ENCODE data around the gene SLC25A36.

The SLC25A36 gene, protein sequence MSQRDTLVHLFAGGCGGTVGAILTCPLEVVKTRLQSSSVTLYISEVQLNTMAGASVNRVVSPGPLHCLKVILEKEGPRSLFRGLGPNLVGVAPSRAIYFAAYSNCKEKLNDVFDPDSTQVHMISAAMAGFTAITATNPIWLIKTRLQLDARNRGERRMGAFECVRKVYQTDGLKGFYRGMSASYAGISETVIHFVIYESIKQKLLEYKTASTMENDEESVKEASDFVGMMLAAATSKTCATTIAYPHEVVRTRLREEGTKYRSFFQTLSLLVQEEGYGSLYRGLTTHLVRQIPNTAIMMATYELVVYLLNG

DNA sequence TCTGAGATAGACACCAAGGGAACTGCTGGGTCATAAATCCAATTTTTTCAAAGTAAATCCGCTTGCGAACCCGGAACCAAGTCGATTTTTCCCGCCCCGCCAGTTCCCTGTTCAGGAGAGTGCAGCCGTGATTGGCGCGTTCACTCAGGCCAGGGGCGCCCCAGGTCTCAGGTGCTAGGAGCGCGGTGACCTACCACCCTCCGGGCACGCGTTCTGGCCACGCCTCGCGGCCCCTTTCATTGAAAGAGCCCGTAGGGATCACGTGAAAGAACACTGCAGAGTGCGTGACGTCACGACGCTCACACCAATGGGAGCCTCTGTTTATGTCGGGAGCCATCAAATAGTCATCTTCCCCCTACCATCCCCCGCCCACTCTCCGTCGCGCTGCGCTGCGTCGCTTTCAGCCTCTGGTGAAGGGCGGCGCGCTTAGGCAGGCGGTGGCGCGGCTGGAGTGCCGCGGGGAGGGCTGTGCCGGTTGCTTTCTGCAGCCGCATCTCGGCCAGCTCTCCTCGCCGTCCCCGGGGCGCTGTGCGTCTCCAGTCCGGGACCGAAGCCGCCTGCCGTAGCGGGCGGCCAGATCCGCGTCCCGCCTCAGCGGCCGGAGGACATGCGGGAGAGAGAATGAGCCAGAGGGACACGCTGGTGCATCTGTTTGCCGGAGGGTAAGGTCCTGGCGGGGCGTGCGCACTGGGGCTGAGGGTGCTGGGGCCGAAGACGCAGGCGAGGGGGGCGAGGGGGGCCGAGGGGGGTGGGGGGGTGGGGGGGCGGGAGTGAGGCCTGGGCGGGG lies at the start of gene SLC25A36:
SLC25A36 (plus strand) TSS at position 403 of the 787 bp plus-strand sequence; CDS start at position 622, 219 bp downstream.
- DNase-seq (ENCODE audit: low read depth): peak; percentile 95

DNA sequence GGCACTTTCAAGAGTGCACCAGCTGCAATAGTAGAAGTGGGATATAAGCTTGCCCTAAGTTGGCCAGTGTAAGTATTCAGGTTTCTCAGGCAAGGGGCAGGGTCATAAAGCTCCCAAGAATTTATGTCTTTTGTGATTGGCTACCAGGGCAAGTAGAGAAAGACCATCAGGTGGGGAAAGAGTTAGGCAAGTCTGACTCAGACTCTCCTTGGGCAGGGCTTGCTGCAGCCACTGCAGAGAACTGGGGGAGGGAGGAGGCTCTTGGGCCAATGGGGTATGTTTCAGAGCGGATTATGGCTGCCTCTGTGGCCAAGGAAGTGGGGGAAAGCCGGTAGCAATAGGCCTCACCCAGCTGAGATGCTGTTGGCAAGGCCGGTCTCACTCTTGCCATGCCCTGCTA lies 44.6 kb upstream of the SLC25A36 start:
- DNase-seq (ENCODE audit: low read depth): no peak

DNA sequence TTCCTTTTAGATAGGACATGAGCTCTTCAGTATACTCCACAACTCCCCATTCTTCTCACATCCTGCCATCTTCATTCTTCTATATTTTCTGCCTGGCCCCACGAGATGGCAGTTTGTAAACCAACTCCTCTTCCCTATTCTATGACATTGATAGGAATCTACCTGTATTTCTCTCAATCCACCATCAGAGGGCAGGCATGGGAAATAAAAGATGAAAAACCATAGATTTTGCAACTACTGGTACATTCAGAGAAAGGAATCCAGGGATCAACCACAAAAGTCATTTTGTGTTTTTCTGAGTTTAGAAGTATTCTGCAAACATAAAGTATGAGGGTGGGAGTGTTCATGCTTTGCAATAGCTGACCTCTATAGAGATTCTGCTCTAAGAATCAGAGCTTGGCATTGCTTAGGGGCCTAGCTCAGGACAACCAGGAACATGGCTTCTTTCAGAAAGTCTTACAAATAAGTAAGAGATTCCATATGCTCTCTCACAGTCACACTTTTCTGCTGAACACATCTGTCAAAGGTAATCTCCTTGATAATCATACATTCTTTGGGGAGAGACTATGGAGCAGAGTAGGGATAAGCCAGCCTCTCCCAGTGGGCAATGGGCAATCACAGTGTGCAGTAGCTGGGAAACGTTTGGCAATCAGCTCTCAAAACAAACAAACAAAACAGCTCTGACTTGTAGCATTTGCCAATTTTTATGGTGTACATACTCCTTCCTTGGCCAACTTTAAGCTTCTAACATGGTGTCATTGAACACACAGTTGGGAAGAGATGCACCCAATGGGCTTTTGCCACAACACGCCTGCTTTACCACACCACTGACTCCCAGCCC lies 43.1 kb upstream of the SLC25A36 start:
- no peak for DNase-seq (ENCODE audit: low read depth)

DNA sequence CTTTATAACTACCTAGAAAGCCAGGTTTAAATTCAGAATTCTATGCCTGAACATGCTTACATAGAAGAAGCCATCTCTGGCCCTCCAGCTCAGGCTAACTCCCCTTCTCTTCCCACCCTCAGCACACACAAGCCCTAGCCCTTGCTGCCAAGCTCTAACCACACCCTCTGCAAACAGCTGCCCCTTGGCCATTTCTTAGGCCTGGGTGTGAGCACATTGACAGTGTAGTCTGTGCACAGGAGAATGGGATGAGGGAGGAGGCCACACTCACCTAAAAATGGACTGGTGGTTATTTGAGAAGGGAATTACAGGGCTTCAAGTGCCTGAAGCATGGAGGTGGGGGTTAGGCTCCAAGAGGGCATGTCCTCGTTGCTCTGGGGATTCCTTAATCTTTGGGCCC lies 42.3 kb upstream of the SLC25A36 start:
- DNase-seq (ENCODE audit: low read depth): no peak

DNA sequence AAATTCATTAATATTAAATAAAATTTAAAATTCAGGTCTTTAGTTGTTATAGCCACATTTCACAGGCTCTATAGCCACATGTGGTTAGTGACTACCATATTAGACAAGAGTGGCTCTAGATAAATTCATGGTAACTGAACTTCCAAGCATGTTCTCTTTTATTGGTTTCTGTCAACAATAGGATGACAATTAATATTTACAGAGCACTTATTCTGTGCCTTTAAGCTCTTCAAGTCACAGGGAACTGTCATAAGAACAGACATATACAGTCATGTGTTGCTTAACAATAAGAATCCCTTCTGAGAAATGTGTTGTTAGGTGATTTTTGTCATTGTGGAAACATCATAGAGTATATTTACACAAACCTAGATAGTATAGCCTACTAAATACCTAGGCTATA lies 38.8 kb upstream of the SLC25A36 start:
- no peak for DNase-seq (ENCODE audit: low read depth)

DNA sequence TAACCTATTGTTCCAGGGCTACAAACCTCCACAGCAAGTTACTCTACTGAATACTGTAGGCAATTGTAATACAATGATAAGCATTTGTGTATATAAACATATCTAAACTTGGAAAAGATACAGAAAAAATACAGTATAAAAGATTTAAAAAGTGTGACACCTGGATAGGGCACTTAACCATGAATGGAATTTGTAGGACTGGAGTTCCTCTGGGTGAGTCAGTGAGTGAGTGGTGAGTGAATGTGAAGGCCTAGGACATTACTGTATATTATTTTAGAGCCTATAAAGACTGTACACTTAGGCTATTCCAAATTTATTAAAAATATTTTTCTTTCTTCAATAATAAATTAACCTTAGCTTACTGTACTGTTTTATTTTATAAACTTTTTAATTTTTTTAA lies 38.4 kb upstream of the SLC25A36 start:
- DNase-seq (ENCODE audit: low read depth): no peak

DNA sequence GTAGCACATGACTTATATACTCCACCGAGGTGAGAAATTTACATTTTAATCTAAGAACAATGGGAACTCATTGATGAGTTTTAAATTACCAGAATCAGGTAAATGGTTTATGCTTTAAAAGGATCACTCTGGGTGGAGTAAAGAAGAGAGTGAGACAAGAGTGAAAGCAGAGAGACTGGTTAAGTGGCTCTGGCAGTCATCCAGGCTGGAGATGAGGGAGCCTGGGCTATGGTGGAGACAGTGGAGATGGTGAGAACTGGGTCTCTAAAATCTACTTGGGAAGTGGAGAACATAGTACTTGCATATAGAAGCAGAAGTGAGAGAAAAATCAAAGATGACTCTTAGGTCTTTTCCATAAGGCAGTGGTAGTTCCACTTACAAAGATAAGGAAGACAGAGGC lies 37.1 kb upstream of the SLC25A36 start:
- DNase-seq (ENCODE audit: low read depth): no peak

DNA sequence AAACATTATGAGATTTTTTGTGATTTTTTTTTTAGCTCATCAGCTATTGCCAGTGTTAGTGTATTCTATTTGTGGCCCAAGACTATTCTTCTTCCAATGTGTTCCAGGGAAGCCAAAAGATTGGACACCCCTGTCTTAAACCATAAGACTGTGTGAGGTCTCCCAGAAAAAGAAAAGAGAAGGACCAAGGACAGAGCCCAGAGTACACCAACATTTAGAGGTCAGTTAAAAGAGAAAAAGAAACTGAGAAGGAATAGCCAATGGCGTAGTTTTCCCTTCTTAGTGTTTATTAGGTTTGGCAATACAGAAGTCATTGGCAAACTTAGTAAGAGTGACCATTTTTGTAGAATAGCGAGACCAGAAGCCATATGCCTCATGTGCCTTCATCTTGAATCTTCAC lies 36.1 kb upstream of the SLC25A36 start:
- no peak for DNase-seq (ENCODE audit: low read depth)

DNA sequence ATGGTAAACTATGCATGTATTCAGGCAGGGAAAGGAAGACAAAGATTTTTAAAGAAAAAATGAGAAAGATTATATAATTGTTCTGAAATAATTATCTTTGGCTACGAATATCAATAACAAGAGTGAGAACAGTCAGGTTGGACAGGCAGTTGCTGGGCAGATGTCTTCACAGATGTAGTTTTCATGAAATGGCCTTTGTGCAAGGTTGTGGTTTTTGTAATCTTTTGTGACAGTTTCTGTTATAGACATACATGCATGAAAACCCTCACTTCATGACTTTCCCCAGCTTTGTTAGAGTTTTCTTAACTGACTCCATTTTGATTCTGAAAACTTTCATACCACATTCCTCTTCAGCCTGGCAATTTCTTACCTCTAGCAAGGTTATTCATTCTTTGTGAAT lies 34.9 kb upstream of the SLC25A36 start:
- no peak for DNase-seq (ENCODE audit: low read depth)

DNA sequence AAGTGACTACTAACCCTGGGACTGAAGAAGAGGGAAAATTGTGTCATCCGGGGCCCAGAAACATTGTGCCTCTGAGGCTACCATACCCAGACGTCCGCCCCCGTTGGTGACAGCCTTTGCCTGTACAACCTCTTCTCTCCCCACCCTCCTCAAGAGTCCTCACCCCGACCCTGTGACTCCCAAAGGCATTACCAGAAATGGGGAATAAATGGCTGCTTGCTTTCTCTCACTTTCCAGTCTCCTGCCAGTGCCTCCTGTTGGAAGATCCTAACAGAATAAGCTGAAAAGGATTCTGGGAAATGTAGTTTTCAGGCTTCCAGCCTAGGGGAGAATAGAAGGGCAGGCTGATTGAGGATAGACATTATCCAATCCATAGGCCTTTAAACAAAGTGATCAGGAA lies 30.8 kb upstream of the SLC25A36 start:
- no peak for DNase-seq (ENCODE audit: low read depth)

DNA sequence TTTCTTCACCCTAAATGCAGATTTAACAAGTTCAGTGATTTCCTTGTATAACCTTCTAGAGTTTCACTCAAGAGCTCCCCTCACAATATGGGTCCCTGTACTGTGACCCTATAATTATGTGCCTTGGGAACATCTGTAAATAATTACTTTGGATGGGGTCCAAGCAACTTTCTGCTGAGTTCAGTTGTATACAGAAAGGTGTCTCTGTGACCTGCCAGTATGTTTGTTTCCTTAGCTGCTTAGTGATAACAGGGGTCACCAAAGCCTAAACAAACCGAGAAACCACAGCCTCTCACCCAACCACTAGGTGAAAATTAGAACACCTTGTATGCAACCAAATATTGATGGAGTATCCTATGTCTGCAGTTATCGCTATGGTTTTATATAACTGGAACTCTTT lies 29.8 kb upstream of the SLC25A36 start:
- no peak for DNase-seq (ENCODE audit: low read depth)

DNA sequence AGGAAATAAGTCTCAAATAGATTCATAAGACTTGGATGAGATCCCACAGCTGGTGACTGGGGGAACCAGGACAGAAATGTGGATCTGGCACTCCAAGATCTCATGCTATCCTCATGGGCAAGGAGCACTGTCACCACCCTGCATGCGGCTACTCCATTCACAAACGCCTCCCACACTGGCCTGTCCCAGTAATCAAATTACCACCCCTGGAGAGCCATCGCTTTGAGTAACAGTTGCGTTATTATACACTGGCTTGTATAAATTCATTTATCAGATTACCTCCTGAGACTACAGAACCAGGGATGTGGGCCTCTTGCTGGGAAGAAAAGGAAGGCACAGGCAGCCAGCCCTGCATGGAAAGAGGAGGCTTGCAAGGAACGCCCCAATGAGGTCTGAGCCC lies 27.9 kb upstream of the SLC25A36 start:
- no peak for DNase-seq (ENCODE audit: low read depth)

DNA sequence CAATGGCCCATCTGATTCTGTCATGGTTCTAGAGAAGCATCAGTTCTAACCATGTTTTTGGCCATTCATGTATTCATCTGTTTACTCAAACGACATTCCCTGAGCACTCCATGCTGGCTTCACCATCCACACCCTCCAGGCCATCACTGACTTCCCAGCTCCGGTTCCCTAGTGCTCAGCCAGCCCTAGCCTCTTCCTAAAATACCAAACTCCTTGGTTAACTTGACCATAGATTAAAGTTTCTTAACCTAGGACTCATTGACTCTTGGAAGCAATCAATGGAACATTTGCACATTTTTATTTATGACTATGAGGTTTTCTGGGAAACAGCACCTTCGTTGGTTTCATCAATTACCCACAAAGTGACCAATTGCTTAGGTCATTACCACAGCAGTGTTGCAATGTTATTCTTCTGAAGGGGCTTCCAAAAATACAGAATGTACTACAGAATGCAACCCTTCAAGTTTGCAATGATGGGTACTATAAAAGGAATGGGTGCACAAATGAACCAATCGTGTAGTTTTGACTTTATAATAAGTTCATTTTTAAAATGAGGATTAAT lies 27.2 kb upstream of the SLC25A36 start:
- no peak for DNase-seq (ENCODE audit: low read depth)

DNA sequence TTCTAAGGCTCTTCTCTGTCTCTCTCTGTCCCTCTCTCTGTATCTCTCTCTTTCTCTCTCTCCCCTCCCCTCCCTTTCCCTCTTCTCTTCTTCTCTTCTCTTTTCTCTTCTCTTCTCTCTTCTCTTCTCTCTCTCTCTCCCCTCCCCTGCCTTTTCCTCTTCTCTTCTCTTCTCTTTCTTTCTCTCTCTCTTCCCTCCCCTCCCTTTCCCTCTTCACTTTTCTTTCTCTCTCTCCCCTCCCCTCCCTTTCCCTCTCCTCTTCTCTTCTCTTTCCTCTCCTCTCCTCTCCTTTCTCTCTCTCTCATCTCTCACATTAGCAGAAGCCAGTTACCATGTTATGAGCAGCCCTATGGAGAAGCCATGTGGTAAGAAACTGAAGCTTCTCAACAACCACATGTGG lies 25.0 kb upstream of the SLC25A36 start:
- DNase-seq (ENCODE audit: low read depth): no peak

DNA sequence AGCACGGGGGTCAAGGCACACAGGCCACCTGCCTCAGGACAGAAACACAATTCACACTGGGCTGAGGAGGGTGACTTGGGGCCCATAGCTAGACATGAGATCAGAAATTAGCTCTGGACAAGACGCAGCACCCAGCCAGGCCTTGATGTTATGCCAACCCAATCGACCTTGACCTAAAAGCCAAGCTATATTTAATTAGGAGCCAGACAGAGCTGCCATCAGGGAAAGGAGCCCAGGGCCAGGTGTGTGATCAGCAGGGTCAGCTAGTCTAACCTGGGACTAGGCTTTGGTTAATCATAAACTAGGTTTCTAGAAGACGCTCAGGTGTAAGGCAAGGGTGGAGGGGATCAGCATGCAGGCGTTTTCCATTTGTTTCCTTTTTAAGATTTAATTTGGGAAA lies 23.9 kb upstream of the SLC25A36 start:
- DNase-seq (ENCODE audit: low read depth): no peak

DNA sequence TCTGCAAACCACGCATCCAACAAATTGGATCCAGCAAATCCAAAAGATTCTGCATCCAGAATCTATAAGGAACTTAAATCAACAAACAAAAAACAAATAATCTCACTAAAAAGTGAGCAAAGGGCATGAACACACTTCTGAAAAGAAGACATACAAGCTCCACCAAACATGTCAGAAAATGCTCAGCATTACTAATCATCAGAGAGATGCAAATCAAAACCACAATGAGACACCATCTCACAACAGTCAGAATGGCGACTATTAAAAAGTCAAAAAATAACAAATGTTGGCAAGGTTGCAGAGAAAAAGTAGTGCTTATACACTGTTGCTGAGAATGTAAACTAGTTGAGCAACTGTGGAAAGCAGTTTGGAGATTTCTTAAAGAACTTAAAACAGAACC lies 21.6 kb upstream of the SLC25A36 start:
- no peak for DNase-seq (ENCODE audit: low read depth)

DNA sequence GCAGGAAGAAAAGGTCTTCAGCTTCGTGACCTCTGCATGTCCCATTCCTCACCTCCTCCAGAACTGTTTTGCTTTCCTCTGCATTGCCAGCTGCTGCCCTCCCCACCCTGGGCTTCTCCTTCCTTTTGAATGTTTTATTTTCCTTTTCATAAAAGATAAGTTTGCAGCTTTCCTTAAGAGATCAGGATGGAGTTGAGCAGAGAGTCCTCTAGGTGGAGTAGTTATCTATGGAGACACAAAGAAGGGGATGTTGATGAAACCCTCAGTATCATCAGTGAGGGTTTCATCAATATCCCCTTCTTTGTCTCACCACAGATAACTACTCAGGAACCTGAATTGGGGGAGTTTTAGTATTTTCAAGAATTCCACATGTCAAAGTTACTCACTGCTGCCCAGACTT lies 19.0 kb upstream of the SLC25A36 start:
- DNase-seq (ENCODE audit: low read depth): no peak

DNA sequence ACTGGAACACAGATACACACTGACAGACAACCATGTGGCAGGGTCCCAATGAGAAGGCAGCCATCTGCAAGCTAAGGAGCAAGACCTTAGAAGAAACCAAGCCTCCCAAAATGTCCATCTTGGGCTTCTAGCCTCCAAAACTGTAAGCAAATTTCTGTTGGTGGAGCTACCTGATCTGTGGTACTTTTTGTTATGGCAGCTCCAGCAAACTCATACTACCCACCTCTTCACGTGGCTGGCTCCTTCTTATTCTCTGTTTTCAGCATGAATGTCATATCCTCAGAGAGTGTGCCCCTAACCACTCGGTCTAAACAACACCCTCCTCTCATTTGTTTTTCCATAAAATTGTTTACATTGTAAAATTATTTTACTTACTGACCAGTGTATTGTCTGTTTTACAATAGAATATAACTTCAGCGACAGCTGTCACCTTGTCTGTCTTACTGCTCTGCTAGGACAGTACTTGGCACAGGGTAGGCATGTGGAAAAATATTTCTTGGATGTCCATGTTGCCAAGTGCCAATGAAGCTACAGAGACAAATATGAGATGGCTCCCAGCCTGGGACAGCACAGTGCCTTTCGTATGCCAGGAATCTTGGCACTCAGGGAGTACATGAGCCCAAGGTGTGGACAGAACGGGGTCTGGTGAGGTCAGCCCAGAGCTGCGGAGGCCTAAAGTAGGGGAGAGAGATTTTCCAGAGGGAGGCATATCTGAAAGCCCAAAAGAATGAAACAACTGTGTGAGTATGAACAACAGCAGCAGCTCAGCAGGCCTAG lies 17.4 kb upstream of the SLC25A36 start:
- no peak for DNase-seq (ENCODE audit: low read depth)

DNA sequence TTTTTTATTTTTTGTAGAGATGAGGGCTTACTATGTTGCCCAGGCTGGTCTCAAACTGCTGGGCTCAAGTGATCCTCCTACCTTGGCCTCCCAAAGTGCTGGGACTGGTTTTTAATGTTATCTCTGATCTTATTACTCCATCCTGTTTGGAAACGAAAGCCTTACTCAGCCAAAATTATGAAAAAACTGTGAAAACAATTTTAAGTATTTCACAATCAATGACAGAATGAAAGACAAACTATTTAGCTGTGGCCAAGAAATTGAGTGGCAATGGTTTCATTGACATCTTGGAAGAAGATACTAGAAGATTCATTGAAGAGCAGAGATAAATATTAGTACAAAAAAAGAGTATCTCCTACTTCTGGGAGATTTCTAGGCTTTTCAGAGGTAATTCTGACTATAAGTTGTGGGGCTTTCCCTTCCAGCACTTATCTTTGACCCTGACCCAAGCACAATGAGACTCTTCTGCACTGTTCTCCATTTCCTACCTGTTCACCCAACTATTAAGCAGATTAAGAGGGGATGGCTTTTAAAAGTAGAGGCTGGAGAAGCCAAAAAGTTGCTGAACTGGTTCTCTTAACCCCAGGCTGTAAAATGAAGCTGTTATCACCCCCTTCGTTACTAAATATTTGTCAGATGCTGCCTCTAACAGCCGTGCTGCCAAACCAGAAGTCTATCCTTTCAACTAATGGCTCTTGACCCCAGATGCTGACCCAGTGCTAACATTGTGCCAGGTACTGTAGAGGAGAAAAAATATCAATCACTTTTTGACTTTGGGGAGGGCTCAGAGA lies 14.2 kb upstream of the SLC25A36 start:
- no peak for DNase-seq (ENCODE audit: low read depth)

DNA sequence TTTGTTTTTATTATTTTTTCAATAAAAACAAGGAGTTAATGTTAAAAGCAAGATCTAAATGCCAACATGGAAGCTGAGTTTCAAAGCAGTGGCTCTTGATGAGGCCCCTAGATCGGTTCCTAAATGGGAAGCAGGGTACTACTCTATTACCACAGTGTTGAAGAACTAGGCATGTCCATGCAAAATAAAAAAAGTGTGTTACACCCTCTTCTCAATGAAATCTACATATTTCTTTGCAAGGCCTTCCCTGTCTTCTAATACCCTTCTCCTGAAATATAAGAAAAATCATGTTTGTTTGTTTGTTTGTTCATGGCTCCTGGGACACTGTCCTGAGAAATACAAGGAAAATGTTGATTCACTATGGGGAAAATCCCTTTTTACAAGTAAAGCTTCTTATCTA lies 12.2 kb upstream of the SLC25A36 start:
- no peak for DNase-seq (ENCODE audit: low read depth)

DNA sequence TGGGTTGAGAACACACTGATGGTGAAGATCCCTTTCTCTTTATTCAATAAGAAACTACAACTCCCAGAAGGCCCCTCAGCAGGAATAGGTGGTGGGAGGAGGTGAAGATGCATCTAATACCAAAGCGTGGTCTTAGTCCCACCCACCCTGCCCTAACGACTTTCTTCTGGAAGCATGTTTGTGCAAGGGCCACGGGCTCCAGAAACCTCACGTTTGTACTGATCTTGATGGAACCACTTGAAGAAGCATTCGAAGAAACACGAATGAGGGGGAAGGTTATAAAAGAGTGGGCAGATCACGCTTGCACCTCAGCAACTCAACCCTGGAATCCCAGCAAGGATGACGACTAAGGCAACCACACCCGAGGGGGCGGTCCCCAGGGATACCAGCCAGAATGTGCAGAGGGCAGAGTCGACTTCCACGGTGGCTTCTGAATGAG lies 10.6 kb upstream of the SLC25A36 start:
- DNase-seq (ENCODE audit: low read depth): no peak
